HG02970 (cell line): ENCODE data around the gene SEPTIN10.

Experiments used
- ATAC-seq: cut with Tn5 transposase; IDR thresholded peaks from one replicate; pipeline ENCODE4 v1.9.1; 2021; ENCODE audit warnings: mild to moderate bottlenecking, moderate library complexity, moderate number of reproducible peaks; ENCODE audit not compliant: unreplicated experiment, low FRiP score

The SEPTIN10 gene

DNA sequence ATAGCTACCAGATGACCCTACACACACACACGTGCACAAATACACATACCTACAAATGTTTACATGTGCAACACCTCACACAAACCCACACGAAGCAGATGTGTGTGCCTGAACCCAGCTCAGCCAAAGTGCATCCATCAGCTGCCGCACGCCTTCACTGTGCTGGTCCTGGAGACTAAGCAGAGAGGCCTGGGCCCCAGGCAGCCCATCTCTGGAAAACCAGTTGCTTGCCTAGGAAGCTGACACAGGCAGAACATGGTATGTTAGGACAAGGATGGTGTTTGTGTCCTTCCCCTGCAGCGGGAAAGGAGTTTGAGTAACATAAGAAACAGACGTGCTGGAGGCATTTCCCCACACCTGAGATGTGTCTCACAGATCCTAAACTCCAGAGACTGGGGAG, 86.7 kb downstream of the SEPTIN10 start:
- no peak for ATAC-seq

DNA sequence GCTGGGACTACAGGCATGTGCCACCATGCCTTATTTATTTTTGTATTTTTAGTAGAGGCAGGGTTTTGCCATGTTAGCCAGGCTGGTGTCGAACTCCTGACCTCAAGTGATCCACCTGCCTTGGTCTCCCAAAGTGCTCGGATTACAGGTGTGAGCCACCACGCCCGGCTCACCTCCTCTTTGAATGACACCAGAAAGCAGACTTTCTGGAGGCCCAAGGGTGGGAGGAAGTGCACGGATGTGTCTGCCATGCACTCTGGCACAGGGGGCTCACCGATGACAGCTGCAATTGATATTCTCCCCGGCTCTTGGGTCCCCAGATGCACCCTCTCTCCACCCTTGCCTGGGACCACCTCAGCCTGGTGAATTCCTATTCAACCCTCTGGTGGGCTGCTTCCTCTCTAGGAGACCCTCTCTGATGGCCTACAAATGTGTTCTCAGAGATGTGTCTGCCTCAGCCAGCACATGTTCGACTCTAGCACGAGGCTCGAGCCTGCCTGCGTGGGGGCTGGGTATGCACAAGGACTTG, 87.3 kb downstream of the SEPTIN10 start:
- no peak for ATAC-seq

DNA sequence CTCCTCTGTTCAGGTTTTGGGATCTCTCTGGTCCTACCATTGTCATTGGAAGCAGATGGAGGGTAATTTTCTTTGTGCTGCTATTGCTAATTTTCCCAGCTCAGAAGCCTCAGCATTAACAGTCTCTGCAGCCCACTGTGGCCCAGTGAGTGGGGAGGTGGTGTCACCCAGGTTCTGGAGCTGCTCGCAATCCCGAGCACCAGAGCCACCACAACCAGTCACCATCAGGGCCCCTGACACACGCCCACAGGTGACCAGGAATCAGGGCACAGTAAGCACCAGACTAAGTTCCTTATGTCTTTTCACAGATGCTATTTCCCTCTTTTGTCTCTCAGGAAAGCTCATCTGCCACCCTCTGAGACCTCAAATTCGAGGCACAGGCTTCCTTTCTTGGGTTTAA, 87.9 kb downstream of the SEPTIN10 start:
- ATAC-seq, result no peak

DNA sequence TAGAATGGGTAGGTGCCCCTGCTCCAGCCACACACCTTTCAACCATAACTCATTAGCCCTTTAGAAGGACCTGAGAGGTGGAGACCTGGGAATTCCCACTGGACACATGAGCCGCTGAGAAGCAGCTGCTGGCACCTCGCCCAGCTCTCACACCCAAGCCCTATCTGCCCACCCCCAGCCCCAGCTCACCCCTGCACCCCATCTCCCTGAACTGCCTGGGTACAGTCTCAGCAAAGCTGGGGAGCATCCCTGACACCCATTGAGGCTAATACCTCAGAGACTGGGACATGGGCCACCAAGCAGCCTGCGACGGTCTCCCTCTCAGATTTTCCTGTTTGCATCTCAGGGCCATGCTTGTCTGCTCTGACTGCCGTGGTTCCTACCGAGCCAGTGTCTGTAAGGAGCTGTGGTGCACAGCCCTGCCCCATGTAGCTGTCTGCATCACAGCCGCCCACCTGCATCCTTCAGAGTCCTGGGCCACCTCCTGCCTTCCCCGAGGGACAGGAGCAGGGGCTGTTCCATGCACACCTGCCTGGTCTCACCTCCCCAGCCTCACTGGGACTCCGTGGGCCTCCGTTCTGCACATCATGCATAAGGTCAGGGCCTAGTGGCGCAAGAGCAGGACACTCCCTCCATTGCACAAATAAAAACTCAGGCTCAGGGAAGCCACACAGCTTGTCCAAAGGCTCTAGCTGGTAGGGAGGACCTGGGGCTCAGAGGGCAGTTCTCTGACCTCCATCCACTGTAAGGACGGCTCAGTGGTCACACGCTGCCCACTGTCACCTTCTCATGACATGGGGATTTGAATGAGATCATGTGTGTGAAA, 90.0 kb downstream of the SEPTIN10 start:
- no peak for ATAC-seq

DNA sequence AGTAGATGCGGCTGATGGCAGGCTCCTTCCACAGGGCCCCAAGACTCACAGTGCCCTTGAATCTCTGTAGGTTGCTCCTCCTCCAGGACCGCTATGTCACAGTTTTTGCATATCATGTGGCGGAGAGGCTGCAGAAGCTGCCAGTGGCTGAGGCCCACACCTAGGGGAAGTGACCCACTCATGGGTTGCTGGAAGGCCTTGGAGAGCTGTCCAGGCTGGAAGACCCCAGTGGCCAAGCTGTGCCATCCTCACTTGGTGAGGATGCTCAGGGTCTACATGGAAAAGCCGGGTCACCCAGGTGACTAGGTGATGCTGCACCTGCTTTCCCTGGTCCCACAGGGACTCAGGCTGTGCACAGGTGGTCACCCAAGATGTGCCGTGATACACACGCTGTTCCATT, 90.6 kb downstream of the SEPTIN10 start:
- ATAC-seq, result no peak

DNA sequence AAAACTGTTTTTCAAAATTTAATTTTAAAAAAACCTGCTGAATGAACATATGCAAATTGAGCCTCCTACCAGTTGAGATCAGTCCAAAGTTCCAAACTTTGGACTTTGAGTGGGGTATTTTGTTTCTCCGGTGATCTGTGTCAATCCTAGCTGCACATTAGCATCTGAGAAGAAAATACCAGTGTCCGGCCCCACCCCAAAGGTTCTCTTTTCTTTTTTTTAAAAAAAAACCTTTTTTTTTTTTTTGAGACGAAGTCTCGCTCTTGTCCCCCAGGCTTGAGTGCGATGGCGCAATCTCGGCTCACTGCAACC, 91.7 kb downstream of the SEPTIN10 start:
- no peak for ATAC-seq

DNA sequence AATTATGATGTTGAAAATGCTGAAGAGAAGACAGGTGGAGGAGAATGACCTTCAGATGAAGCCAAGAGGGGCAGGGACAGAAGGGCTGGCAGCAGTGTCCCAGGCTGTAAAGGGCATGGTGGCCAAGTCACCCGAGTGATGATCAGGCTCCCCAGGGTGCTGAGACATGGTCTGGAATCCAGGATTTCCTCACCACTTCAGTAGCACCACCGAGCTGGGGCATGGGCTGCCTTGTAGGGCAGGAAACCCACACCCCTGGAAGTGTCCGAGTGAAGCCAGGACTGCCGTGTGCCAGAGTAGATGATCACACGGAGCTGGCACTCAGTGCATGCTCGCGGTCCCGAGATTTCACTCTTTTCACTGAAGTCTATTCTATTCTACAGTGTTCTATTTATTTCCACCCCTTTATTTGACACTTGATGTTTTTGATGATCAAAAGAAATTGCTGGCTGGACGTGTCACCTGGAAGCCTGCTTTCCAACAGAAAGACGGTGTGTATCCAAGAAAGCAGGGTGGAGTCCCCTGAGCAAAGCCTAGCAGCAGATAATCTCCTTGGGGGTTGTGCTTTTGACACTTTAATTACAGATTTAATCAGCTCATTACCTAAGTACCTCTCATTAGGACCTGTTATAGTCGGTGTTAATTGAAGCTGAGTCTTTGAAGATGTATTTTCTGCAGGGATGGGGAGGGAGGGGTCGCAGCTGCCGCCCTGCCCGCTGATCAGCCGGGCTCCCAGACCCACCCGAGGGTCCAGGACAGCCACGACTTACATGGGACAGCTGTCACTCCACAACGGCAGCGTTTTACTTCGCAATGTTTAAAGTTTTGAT, 92.3 kb downstream of the SEPTIN10 start:
- ATAC-seq, result no peak

DNA sequence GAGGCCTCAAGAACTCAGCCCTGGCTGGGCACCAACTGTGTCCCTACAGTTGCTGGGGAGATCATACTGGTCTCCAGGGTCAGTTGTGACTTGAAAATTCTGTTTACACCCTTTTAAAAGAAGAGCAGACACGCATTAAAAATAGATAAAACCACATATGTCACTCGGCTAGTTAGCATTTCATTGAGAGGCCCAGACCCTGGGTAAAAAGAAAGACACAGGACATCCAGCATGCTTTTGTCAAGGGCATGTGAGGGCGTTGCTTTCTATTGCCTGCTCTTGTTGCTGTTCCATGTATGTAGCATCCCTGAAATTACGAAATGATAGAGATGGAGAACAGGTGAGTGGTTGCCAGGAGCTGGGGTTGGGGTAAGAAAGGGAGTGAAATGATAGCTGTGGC, 94.3 kb downstream of the SEPTIN10 start:
- ATAC-seq, result no peak

DNA sequence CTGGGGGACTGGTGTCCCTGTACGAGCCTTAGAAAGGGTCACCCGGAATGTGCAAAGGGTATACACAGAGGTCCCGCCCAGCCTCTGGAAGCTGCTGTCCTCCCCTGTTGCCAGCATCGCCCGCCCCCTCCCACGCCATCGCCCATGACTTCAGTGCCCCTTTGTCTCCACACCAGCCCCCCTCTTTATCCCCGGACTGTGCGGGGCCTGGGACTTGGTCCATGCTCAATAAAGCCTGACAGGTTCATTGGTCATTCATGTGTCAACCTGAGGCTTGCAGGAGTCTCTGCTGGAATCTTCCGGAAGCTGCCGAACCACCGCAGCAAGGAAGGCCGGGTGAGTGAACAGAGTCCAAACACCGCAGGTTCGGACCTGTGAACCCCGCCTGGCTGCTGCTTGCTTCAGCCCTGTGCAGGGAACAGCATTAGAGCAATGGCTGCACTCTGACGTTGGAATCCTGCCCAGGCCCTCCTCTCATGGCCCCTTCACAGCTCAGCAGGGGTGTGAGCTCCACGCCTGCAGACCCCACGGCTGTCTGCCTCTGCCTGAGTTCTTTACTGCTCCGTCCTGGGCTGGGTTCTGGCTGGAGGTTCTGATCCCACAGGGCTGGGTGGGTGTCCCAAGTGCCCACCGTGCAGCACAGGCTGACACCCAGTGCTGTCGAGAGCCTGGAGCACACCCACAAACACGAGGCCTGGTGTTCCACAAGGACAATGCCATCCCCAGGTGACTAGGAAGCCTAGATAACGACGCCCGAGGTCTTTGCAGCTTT, 96.5 kb downstream of the SEPTIN10 start:
- ATAC-seq, result no peak

DNA sequence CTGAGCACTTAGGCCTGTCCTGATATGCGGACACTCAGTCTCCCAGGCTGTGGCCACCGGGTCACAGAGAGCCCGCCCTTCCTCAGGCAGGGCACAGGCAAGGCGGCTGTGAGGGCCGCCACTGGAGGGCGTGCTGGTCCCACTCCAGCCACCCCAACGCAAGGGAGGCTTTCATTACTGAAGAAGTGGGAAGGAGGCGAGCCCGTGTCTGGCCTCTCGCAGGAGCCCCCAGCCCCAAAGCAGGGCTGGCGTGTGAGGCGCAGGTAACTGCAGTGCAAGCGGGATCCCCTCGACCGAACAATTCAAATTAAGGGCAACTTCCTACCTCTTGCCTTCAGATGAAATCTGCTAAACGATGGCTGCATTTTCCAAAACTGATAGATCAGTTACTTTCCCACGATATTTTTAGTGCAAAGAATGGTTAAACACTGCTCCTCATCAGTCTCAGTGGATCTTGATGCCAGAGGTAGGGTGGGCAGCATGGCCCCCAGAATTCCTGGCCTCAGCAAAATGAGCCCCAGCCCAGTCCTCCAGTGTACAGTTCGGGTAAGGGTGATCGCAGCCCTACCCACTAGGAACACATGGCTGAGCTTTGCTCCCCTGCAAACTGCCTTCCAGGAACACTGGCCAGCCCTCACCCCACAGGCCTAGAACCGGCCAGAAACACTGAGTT, 97.2 kb downstream of the SEPTIN10 start:
- no peak for ATAC-seq

DNA sequence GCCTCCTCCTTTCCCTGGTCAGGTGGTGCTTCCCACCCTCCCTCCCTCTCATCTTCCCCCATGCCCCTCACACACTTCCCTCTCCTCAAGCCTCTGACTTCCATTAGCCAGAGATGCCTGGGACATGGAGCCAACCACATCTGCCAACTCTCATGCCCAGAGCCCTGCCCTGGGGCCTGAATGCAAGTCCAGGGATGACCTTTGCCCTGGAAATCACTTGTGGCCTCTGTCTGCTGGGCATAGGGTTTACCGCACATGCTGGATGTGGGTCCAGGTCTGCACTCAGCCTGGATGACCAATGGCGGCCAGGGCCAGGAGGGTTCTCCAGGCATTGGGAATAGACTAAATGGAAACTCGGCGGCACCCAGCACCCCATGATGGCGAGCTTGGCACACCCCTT, 98.9 kb downstream of the SEPTIN10 start:
- no peak for ATAC-seq

DNA sequence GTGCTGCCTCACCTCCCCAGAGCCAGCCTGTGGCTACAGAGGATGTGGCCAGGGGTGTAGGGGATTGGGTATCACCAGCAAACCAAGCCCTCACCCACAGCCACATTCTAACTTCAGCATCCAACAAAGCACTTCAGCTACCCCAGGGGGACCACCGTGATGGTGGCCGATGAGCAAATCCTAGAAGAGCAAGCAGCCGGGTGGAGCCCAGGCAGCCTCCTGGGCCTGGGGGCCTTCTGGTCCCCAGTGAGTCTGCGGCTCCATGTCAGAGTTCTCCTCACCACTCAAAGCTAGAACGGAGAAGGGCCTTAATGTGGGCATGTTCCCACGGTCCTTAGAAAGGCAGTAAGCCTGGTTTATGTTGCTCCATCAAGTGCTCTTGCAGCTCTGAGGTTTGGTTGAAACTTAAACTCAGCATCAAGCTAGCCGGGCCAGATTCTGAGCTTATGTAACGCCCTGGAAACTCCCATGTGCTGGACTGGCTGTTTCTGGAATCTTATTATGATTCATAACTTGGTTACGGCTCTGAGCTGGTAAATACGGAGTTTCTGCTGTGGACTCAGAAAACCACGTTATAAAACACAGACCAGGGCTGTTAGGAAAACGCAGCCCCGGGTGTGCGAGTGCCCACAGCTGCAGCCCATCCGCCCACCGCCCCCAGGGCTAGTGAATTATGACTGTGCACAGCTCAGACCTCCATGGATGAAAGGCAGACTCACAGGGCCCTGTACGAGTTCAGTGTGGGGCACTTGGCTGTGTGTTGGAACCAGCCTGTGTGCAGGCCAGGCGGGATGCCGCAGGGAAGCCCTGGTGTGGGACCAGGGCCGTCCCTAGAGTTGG, 99.8 kb downstream of the SEPTIN10 start:
- ATAC-seq, result no peak

DNA sequence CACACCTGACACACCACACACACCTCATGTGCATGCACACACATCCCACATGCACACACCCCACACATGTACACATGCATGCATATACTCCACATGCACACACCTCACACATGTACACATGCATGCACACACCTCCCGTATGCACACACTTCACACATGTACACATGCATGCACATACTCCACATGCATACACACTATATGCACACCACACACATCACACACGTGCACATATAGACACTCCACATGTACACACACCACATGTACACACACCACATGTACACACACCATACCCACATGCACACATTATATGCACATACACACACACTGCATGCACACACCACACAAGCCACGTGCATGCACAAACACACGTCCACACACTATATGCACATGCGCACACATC, 100.5 kb downstream of the SEPTIN10 start:
- ATAC-seq, result no peak

DNA sequence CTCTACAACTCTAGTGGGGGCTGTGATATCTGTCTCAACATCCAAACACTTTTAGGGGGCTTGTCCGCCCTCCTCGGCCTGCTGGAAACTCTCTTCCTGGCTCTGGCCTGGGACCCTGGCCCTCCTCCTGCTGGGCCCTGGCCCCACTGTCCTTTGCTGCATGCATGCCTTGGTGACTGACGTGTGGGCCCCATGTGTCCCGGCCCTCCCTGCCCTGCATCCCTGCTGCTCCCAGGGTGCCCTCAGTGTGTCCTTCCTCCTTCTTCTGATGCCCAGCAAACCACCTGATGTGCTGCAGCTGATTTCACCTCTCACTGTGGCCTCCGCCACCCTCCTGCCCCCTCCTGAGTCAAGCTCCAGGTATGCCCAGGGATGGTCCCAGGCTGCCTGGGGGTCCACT, 101.7 kb downstream of the SEPTIN10 start:
- no peak for ATAC-seq

DNA sequence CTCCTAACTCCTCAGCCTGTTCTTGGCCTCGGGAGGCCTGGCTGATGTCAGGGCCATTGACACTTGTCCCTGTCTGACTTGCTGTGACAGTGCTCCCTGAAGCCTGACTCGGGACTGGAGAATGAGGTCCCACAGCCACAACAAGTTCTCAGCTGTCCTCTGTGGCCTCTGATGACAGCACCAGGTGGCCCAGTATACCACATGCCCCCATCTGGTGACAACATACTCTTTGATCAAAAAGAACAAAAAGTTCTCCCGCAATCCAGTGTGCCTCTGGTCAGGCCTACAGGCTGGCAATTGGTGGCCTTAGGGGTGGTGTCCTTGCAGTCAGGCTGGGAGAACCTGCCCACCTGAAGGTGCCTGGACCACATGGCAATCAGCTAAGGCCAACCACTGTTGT, 102.6 kb downstream of the SEPTIN10 start:
- ATAC-seq, result no peak

DNA sequence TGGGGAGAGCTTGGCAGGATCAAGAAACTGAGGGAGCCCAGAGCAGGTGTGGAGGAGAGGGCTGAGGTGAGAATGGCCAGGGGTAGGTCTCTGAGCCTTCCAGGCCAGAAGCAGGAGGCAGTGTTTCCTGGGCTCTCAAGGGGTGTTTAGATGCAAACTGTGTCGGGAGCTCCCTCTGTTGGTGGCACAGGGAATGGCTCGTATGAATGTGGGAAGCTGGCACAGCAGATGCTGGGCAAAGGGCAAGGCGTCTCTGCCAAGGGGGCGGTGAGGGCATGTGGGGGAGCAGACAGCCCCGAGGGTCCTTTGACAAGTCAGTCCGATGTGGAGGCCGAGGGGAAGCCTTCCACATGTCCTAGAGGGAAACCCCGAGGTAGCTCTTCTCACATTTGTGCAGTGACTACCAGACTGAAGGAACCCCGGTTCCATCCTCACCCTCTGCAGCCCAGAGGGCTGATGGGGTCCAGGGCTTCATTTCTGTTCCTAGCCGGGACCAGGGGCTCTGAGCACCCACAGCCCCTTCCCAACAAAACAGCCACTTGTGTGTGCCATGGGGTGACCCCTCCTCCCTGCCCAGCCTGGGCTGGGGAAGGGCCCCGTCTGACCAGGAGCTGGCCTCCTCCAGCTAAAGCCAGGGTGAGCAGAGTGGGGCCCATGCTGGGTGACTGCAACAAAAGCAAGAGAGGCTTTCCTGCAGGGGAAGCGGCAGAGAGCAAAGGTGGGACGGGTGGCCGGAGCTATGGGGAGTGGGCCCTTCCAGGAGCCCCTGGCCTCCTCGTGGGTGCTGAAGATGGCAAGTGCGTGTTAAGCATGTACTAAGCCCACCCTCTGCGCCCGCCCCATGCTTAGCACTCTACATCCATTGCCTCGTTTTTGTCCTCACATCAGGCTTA, 103.4 kb downstream of the SEPTIN10 start:
- no peak for ATAC-seq

DNA sequence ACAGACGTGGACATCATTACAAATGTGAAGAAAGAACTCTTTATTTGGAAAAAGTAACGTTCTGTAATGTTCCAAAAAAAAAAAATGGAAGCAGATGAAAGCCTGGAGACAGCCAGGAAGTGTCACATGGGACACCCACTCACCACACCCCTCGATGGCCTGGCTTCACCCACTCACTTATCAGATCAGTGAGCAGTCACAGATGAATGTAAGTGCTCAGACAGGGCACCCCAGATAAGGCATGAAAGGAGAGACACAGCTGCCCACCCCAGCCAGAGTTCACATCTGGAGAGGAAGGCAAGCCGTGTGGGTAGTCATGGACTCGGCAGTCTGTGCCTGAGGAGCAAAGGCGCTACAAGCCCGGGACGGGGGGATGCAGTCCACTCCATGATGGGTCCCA, 105.2 kb downstream of the SEPTIN10 start:
- ATAC-seq, result no peak

DNA sequence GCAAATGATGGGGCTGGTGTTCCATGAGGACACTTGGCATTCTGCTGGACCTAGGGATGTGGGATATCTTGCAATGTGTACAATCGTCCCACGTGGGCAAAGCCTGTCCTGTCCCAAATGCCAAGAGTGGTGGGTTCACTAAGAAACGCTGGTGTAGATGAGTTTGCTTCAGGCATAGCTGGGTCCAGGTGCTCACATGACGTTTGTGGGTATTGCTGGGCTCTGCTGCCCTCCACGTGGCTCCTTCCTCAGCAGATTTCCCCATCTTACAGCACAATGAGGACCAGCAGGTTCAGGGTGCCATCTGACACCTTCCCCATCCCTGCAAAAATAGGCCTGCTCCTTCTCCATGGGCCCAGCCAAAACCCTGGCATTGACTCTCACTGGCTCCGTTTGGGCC, 105.9 kb downstream of the SEPTIN10 start:
- ATAC-seq, result no peak

DNA sequence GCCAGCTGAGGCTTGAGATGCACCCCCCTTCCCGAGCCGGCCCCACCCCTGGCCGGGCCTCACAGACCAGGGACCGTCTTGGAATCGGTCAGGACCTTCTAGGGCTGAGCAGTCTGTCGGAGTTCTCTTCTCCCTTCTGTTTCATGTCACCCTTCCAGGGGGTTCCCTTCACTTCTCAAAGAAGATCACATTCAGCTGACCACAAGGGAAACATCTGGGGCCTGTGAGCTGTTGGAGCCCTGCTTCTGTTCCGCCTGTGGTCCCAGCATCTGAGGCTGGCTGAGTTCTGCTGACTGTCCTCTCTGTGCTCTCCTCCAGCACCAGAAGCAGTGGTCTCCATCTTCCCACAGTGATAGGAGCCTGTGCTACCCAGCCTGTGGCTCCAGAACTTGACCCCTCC, 106.5 kb downstream of the SEPTIN10 start:
- no peak for ATAC-seq
